Measurements from ENCODE around the gene NTN3.

DNA sequence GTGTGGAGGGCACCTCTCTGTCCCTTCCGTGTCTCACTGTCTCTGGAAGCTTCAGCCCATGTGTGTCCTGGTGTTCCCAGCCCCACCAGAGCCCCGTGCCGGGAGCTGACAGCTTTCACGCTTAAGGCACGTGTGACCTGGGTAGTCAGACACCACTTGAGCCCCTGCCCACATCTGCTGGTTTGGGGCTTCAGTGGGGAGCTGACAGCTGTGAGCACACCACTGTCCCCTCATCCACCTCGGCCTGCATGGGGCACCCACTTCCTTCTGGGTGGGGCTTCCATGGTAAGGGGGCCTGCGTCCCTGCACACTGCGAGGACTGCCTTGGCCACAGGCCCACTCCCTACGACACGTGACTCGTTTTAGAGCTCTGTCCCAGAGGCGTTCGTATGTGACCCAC is 13.8 kb upstream of the NTN3 start:
- TF ChIP-seq MAFK (IDR thresholded peaks at IDR 0.05; ENCODE audit: low read depth, low read length) (no peak), CTCF (conservative IDR thresholded peaks at IDR 0.05; ENCODE audit: low read depth, low read length) (no peak), SMC3 (IDR thresholded peaks at IDR 0.05; ENCODE audit: low read depth, low read length) (no peak), POLR2A (IDR thresholded peaks at IDR 0.05; ENCODE audit: low read depth, low read length) (no peak), NFE2L2 (IDR thresholded peaks at IDR 0.05; ENCODE audit: low read depth, low read length) (no peak), RAD21 (IDR thresholded peaks at IDR 0.05; ENCODE audit: low read length) (no peak), MAZ (IDR thresholded peaks at IDR 0.05; ENCODE audit: borderline replicate concordance, low read depth, low read length) (no peak), FOS (IDR thresholded peaks at IDR 0.05; ENCODE audit: low read depth, low read length) (no peak), CEBPB (IDR thresholded peaks at IDR 0.05; ENCODE audit: low read depth, low read length) (no peak)
- TF ChIP-seq, protein P1, sequence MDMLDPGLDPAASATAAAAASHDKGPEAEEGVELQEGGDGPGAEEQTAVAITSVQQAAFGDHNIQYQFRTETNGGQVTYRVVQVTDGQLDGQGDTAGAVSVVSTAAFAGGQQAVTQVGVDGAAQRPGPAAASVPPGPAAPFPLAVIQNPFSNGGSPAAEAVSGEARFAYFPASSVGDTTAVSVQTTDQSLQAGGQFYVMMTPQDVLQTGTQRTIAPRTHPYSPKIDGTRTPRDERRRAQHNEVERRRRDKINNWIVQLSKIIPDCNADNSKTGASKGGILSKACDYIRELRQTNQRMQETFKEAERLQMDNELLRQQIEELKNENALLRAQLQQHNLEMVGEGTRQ (IDR thresholded peaks at IDR 0.05; ENCODE audit: low read depth, low read length) = no peak
- TF ChIP-seq, protein P2, sequence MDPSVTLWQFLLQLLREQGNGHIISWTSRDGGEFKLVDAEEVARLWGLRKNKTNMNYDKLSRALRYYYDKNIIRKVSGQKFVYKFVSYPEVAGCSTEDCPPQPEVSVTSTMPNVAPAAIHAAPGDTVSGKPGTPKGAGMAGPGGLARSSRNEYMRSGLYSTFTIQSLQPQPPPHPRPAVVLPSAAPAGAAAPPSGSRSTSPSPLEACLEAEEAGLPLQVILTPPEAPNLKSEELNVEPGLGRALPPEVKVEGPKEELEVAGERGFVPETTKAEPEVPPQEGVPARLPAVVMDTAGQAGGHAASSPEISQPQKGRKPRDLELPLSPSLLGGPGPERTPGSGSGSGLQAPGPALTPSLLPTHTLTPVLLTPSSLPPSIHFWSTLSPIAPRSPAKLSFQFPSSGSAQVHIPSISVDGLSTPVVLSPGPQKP (IDR thresholded peaks at IDR 0.05; ENCODE audit: borderline replicate concordance, low read depth, low read length) = no peak

Data from IMR-90 (cell line).